Activated CD8-positive, alpha-beta memory T cell treated with anti-CD3 and anti-CD28 coated beads, Interleukin-2, amount 50 U/mL, for 1 hour (primary cell): ENCODE results near the gene L3MBTL3.

Experiments used
- DNase-seq: peaks from one replicate; pipeline ENCODE4 v3.0.0-alpha.2; 2020; ENCODE audit errors: extremely low read depth

Gene L3MBTL3

GRCh38 chr6:130183271-130184222, 165.2 kb downstream of the L3MBTL3 start:
- DNase-seq: peak; percentile 9

DNA sequence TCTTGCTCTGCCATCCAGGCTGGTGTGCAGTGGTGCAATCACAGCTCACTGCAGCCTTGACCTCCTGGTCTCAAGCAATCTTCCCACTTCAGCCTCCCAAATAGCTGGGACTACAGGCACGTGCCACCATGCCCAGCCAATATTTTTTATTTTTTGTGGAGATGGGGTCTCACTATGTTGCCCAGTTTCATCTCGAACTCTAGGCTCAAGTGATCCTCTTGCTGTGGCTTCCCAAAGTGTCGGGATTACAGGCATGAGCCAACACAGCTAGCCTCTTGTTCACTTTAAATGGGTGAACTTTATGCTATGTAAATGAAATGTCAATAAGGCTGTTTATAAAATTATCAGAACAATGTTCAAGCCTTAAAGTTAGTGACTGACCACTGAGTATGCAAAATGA, 167.3 kb downstream of the L3MBTL3 start:
- no peak for DNase-seq

GRCh38 chr6:130187335-130188206, 169.2 kb downstream of the L3MBTL3 start:
- DNase-seq: no peak

DNA sequence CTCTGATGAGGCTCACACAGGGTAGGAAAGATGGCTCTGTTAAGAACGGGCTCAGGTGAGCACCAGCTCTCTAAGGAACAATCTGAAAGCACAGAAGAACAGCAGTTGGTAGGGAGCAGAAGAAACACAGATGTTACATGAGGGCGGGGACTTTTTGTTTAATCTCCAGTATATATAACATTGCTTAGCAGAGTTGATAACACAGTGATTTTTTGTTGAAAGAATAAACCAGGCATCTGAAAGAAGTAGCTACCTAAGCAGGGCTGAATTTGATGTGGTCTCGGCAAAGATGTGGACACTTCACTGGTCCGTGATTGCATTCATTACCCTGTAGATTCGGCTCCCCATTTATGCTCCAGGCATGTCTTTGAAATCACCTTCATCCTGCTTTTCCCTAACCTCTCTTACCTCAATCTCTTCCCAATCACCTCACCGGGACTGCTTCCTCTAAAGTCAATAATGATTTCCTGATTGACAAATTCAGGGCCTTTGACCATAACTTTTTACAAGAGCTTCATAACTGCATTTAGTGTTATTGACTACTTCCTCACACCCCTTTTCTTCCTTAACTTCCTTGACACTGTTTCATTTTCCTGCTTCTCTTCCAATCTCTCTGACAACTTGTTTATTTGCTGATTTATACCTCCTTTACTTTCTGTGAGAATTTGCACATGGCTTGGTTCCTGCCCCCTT, 170.0 kb downstream of the L3MBTL3 start:
- DNase-seq: no peak

DNA sequence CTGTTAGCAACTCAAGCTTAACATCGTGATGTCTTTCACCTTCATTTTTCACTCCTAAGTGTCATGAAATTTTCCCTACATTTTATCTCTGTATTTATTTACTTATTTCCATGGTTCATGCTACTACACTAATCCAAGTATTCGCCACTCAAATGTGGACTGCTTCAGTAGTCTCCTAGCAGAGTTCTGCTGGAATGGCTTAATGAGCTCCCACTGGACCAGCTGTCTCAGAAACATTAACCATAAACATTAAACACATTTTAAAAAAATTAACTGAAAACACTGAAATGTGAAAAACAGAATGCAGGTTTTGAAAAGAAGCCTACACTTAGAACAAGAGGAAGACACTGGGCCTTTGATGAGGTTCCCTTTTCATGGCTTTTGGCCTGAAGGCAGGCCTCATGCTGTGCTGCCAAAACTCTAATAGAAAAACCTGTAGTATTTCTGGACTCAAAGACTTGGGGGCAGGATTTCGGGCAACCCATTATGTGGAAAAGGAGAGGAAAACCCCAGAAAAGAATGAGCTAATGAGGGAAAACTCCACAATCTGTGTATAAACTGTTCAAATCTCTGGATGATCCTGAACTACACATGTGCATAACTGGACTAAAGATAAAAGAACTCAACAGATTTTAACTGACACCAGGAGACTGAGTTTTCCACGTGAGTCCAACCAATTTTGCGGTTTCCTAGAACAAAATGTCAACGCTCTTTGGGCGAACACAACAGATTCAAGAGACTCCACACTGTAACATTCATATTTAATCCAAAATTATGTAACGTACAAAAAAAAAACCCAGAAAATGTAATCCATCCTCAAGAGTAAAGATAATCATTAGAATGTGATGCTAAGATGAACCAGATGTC, 171.4 kb downstream of the L3MBTL3 start:
- no peak for DNase-seq
